ENCODE measurements around the gene SIDT2.

DNA sequence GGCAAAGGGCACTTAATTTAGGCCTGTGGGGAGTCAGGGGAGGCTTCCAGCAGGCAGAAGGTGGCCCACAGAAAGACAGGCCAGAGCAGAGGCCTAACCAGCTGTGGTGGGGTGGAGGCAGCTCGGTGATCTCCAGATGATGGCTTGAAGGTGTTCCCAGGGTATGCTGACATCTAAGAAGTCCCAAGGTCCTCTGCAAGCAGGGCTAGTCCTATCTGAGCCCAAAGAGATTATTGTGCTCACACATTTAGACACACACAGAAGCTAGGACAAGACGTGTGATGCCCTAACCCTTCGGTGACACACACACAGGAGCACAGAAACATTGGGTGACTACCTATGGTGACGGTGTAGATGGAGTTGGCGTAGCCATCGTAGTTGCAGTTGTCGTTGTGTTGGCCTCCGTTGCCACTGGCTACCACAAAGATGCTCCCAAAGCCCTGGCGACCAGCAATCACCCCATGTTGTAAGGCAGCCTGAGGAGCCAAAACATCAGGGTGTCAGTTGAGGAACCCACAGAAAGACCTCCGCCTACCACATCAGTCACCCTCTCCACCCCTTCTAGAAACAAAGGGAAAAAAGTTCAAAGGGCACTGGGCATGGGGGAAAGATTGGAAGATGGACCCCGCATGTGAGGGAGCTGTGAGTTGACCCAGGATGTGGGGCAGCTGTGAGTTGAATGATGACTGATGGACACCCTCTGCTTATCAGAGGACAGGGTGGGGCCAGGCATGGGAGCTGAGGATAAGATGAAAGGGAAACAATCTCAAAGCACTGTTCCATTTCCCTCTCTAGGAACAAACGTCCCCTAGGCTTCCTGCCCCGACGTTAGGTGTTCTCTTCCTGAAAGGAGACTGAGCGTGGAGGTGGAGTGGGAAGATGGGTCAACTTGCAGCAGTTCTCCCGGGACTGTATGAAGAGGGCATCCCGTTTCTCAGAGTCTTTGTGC is 45.5 kb downstream of the SIDT2 start:
- no peak for TF ChIP-seq CTCF (conservative IDR thresholded peaks at IDR 0.05)
- TF ChIP-seq ZFX (IDR thresholded peaks at IDR 0.05), result no peak
